DOHH2 (cell line): ENCODE results near the gene PCDHB1.

Experiments used
- CTCF ChIP-seq: fragments of 200-600 bp; sonication (generic); IDR thresholded peaks from one replicate; pipeline ENCODE4 v1.5.1; 2014; ENCODE audit warnings: antibody characterized with exemption, mild to moderate bottlenecking, low read depth, low read length; ENCODE audit not compliant: poor library complexity, severe bottlenecking
- EZH2phosphoT487 ChIP-seq: fragments of 200-600 bp; sonication (generic); IDR thresholded peaks from 2 replicates; pipeline ENCODE4 v1.6.1; 2017; ENCODE audit warnings: borderline replicate concordance, mild to moderate bottlenecking, antibody characterized with exemption, low read length, moderate library complexity, mixed read lengths

DNA sequence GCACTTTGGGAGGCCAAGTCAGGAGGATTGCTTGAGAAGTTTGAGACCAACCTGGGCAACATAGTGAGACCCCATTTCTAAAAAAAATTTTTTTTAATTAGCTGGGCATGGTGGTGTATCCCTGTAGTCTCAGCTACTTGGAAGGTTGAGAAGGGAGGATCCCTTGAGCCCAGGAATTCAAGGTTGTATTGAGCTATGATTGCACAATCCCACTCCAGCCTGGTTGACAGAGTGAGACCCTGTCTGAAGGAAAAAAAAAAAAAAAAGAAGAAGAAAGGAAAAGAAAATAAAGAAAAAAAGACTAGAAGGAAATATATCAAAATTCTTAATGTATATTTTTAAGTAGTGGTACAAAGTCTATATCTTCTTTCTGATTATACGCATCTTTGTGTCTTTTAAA, 28.8 kb upstream of the PCDHB1 start:
- TF ChIP-seq CTCF (no peak), EZH2phosphoT487 (no peak)
